K562 (cell line): ENCODE results near the gene DNAJB1. TPM values are rescaled to one million over a fixed set of nuclear protein-coding genes. Genes with fewer than 3 reads are reported as not detected.
A peak's percentile ranks its signal among the peaks of the same experiment; 100 is the strongest.

Experiments
- BCL6 ChIP-seq: fragments of 250-450 bp; sonication (Bioruptor Pico); IDR thresholded peaks from 2 replicates; pipeline ENCODE4 v1.4.0; 2020
- CCAR2 ChIP-seq: fragments of 200-400 bp; formaldehyde crosslinking; IDR thresholded peaks from 2 replicates; pipeline ENCODE4 v1.6.1; 2017; ENCODE audit warnings: mild to moderate bottlenecking, low read depth, low read length
- ETV1 ChIP-seq: fragments of 450-650 bp; conservative IDR thresholded peaks from 2 replicates; pipeline ENCODE4 v1.6.1; 2016; ENCODE audit warnings: missing genetic modification characterization, control low read depth, low read depth, missing compliant biosample characterization
- ETV6 ChIP-seq, 3 experiments: fragments of 150-350 bp in 1 of 3; sonication (generic) in 1 of 3; formaldehyde crosslinking in 1 of 3; IDR thresholded peaks; 2 replicates each; pipeline versions ENCODE4 v1.6.1 to v1.8.0; 2014 to 2022; ENCODE audit warnings: borderline replicate concordance in 2 of 3, low read depth in 2 of 3, antibody characterized with exemption in 1 of 3, low read length in 1 of 3, mild to moderate bottlenecking in 1 of 3, missing genetic modification reagents in 1 of 3
- HBP1 ChIP-seq: fragments of 450-650 bp; formaldehyde crosslinking; IDR thresholded peaks from 2 replicates; pipeline ENCODE4 v1.4.0; 2022; ENCODE audit warnings: missing genetic modification characterization
- HMG20B ChIP-seq: fragments of 250-450 bp; sonication (Bioruptor Pico); IDR thresholded peaks from 2 replicates; pipeline ENCODE4 v1.5.0; 2021; ENCODE audit warnings: mild to moderate bottlenecking
- JUND ChIP-seq, 2 experiments: IDR thresholded peaks; 2 replicates in 1 of 2; 3 replicates in 1 of 2; pipeline ENCODE4 v1.6.1; 2011; ENCODE audit warnings: borderline replicate concordance in 2 of 2, low read depth in 2 of 2, low read length in 2 of 2, improper control_type of control experiment in 1 of 2, missing biosample characterization in 1 of 2, missing genetic modification characterization in 1 of 2, missing genetic modification reagents in 1 of 2
- KAT2B ChIP-seq: IDR thresholded peaks from one replicate; pipeline ENCODE4 v1.6.1; 2012; ENCODE audit warnings: low read depth, mild to moderate bottlenecking, control low read depth, inconsistent platforms, low read length, moderate library complexity
- KAT7 ChIP-seq: sonication (generic); formaldehyde crosslinking; IDR thresholded peaks from 2 replicates; pipeline ENCODE4 v1.8.0; 2022; ENCODE audit warnings: missing genetic modification reagents, mild to moderate bottlenecking, borderline replicate concordance
- KDM4B ChIP-seq, 2 experiments: fragments of 450-650 bp in 1 of 2; sonication (generic) in 1 of 2; IDR thresholded peaks; 2 replicates each; pipeline ENCODE4 v1.6.1; 2016 to 2017; ENCODE audit warnings: borderline replicate concordance in 2 of 2, antibody characterized with exemption in 1 of 2, low read depth in 1 of 2, mild to moderate bottlenecking in 1 of 2
- MTF1 ChIP-seq: fragments of 250-450 bp; sonication (Bioruptor Pico); IDR thresholded peaks from 2 replicates; pipeline ENCODE4 v1.9.0; 2021; ENCODE audit warnings: moderate library complexity, mild to moderate bottlenecking, inconsistent platforms, borderline replicate concordance
- NFE2L1 ChIP-seq: fragments of 450-650 bp; IDR thresholded peaks from 2 replicates; pipeline ENCODE4 v1.6.1; 2016; ENCODE audit warnings: missing genetic modification characterization, low read depth, mild to moderate bottlenecking, missing compliant biosample characterization, moderate library complexity, borderline replicate concordance
- PBX2 ChIP-seq, 2 experiments: IDR thresholded peaks in 1 of 2; conservative IDR thresholded peaks in 1 of 2; 2 replicates each; pipeline ENCODE4 v1.6.1; 2016; ENCODE audit warnings: low read depth in 2 of 2, mild to moderate bottlenecking in 1 of 2, missing compliant biosample characterization in 1 of 2, missing genetic modification characterization in 1 of 2, moderate library complexity in 1 of 2
- STAT5A ChIP-seq: IDR thresholded peaks from 2 replicates; pipeline ENCODE4 v1.6.1; 2012; ENCODE audit warnings: low read length, inconsistent platforms, borderline replicate concordance
- ZFP1 ChIP-seq: fragments of 450-650 bp; formaldehyde crosslinking; IDR thresholded peaks from 2 replicates; pipeline ENCODE4 v1.4.0; 2020; ENCODE audit warnings: mild to moderate bottlenecking, mixed read lengths
- ZNF133 ChIP-seq: fragments of 250-450 bp; sonication (Bioruptor Pico); IDR thresholded peaks from 2 replicates; pipeline ENCODE4 v1.4.0; 2020; ENCODE audit warnings: mild to moderate bottlenecking
- ZNF282 ChIP-seq: sonication (generic); formaldehyde crosslinking; IDR thresholded peaks from 2 replicates; pipeline ENCODE4 v1.8.1; 2023; ENCODE audit warnings: missing genetic modification reagents
- ZNF41 ChIP-seq: fragments of 250-450 bp; sonication (Bioruptor Pico); conservative IDR thresholded peaks from 2 replicates; pipeline ENCODE4 v1.4.0; 2020; ENCODE audit warnings: mild to moderate bottlenecking
- ZNF586 ChIP-seq: fragments of 450-650 bp; formaldehyde crosslinking; conservative IDR thresholded peaks from 2 replicates; pipeline ENCODE4 v1.4.0; 2020; ENCODE audit warnings: mild to moderate bottlenecking, moderate library complexity
- polyA plus RNA-seq, 8 experiments: library from polyadenylated mRNA; depleted of rRNA in 4 of 8; stranded (reverse) in 5 of 8; unstranded in 3 of 8; fragments of >200 nt; fragmentation: Nextera tagmentation in 2 of 8; fragmentation: Illumina TruSeq in 1 of 8; extraction: Ambion mirVana in 2 of 8; extraction: Trizol in 1 of 8; gene quantifications; 2 replicates each; pipeline versions ENCODE4 v1.2.1 to v1.2.3, GENCODE V29; 2011 to 2014; ENCODE audit warnings: inconsistent platforms in 1 of 8, missing spikeins in 1 of 8
- total RNA-seq, 7 experiments: library from RNA; depleted of rRNA in 6 of 7; stranded (reverse); fragments of >200 nt in 6 of 7; fragmentation: Illumina TruSeq in 2 of 7; extraction: Trizol in 2 of 7; gene quantifications; 2 replicates each; pipeline versions ENCODE4 v1.2.1 to v1.2.3, GENCODE V29; 2011 to 2021; ENCODE audit warnings: low replicate concordance in 1 of 7

Gene DNAJB1
- total and polyA plus RNA-seq, 9 of the 15 experiments (the other 6 are each of a cell fraction or from before 2014, with no cell fraction given) = 13.2 to 113 (median 62.1) TPM

GRCh38 chr19:14517840-14518505 lies at the start of gene DNAJB1 (continued):
- TF ChIP-seq ZNF41 (CRISPR knock-in tag) (no peak), HMG20B (no peak), NFE2L1 (tag) (no peak), ETV1 (tag) (0 out of 2 replicates have a peak, but pooled peaks have one; percentile 37), KAT2B (no peak), KAT7 (CRISPR knock-in tag) (peak; percentile 95; the same call in 1 of the 2 replicates), PBX2 (CRISPR knock-in tag; IDR thresholded peaks at IDR 0.05; ENCODE audit: low read depth) (no peak), PBX2 (tag; conservative IDR thresholded peaks at IDR 0.05; ENCODE audit: low read depth) (no peak), BCL6 (CRISPR knock-in tag) (no peak), HBP1 (0 out of 2 replicates have a peak, but pooled peaks have one; percentile 42), ETV6 (IDR thresholded peaks at IDR 0.05; ENCODE audit: borderline replicate concordance in 1 of 2, low read depth in 2 of 2, low read length in 1 of 2) (no peak), ETV6 (CRISPR knock-in tag; IDR thresholded peaks at IDR 0.05; ENCODE audit: borderline replicate concordance) (no peak), JUND (IDR thresholded peaks at IDR 0.05; ENCODE audit: borderline replicate concordance, low read depth, low read length) (0 out of 2 replicates have a peak, but pooled peaks have one; percentile 7), JUND (tag; IDR thresholded peaks at IDR 0.05; ENCODE audit: borderline replicate concordance, low read depth, low read length) (0 out of 3 replicates have a peak, but pooled peaks have one; percentile 9), KDM4B (IDR thresholded peaks at IDR 0.05; ENCODE audit: borderline replicate concordance in 2 of 2, low read depth in 1 of 2) (peak in 1 of 2 experiments; percentile 55; a peak in 1 of 4 replicates), STAT5A (no peak), ZNF282 (CRISPR knock-in tag) (peak; percentile 70; the same call in 1 of the 2 replicates), ZFP1 (CRISPR knock-in tag) (no peak), ZNF586 (CRISPR knock-in tag) (no peak), MTF1 (CRISPR knock-in tag) (no peak), CCAR2 (no peak), ZNF133 (CRISPR knock-in tag) (no peak)
